NCI-H446 (cell line): Measurements from ENCODE around the gene MCF2L2.

Experiments used
- DNase-seq, 2 experiments: peaks; one replicate each; lab custom pipeline; 2025; lab: John Stamatoyannopoulos, UW

MCF2L2 gene

DNA sequence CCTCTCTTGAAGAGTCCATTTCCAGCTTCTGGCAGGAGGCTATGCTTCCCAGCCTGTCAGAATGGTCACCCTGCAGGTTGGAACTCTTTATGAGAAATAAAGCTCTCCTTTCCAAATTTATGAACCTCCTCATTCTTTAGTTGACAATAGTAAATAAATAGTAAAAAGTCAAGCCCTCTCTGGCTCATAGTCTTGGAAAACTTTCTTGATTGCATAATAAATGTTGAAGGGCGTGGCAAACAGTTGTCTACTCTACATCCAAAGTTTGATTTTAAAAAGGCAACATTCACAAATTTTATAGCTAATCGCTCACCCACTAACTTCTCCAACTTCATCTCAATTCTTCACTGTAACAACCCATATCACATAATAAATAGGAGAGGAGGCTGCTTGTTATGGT lies 58.8 kb downstream of the MCF2L2 start:
- no peak for DNase-seq

DNA sequence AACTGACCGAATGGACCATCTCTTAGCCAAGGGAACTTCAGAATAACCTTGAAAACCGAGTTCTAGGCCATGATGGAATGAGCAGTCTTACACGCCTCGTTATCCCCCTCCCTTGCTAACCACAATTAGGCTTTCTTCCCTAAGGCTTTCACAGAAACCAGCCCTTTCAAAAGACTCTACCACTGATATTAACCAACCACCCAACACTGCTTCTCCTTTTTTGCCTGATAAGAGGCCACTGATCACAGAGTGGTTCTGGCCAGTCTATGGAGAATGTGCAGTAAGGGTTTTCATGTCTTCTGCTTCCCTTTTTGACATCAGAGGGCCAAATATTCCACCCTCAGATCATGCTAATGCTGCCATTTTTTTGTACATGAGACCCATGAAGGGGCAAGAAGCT lies 59.3 kb downstream of the MCF2L2 start:
- DNase-seq, result no peak

DNA sequence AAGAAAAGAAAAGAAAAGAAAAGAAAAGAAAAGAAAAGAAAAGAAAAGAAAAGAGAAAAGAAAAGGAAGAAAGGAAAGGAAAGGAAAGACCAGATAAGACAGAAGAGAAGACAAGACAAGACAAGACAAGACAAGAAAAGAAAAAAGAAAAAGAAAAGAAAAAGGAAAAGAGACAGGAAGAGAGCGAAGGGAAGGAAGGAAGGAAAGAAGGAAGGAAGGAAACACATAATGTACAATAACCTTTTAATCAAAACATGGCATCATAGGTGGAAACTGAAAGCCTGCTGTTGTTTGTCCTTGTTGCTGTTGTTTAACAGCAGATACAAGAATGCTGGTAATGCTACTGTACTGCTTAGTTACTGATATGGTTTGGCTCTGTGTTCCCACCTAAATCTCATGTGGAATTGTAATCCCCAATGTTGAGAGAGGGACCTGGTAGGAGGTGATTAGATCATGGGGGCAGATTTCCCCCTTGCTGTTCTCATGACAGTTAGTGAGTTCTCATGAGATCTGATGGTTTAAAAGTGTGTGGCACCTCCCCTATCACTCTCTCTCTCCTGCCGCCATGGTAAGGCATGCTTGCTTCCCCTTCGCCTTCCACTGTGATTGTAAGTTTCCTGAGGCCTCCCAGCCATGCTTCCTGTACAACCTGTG lies 67.3 kb downstream of the MCF2L2 start:
- DNase-seq, result no peak

DNA sequence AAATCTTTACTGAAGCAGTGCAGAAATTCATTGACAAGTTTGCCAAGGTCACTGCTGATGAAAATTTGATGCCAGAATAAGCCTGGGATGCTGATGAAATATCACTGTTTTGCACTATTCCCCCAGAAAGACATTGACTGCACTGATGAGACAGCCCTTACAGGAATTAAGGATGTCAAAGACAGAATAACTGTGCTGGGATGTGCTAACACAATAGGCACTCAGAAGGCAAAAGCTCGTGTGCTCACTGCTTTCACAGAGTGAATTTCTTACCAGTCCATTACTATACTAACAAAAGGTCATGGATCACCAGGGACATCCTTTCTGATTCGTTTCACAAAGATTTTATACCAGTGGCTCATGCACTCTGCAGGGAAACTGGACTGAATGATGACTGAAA lies 69.4 kb downstream of the MCF2L2 start:
- no peak for DNase-seq

DNA sequence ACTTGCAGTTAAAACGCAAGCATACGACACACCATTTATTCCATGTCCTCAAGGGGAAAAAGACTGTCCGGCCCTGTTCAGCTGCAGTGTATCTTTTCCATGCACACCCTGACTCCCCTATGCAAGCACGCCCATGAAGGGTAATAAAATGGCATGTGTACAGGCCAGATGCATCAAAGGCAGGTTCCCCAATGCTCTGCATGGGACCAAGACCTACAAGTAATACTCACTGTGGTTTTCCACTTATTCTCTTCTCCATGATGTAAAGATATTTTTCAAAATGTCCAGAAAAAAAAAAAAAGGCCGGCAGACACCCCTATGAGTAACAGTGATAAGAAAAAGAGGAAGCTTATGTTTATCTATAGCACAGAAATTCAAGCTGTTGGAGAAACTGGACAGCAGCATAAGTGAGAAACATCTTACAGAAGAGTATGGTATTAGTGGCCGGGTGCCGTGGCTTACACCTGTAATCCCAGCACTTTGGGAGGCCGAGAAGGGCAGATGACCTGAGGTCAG lies 70.8 kb downstream of the MCF2L2 start:
- DNase-seq, result no peak

DNA sequence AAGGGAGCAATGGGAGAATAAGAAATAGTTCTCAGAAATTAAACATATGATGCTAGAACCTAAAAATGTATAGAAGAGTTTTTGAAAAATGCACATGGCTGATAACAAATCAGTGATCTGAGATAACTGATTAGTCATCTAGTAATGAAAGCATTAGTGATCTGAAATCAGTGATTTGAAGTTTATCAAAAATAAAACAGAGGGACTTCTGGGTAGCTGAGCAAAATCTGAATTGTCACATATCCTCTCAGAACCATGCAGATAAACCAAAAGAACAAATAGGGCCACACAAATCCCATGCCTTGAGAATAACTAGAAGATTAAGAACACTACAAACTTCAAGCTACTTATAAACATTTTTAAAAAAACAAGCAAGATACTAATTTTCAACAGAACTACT lies 71.5 kb downstream of the MCF2L2 start:
- DNase-seq, result no peak

DNA sequence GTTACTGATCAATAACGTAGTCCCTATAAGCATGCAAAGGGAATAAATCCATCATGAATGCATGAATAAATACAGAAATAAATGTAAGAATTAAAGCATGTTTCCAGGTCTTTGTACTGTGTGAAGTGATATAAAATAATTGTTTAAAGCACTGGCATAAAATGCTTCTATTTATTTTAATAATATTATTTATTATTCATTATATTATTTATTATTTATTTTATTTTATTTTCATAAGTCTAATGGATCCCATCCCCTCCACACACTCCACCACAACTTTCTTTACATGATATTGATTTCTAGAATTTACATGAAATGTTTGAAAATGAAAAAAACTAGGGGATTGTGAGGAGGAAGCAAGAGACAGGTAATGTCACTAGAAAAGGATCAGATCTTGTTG lies 73.5 kb downstream of the MCF2L2 start:
- no peak for DNase-seq

DNA sequence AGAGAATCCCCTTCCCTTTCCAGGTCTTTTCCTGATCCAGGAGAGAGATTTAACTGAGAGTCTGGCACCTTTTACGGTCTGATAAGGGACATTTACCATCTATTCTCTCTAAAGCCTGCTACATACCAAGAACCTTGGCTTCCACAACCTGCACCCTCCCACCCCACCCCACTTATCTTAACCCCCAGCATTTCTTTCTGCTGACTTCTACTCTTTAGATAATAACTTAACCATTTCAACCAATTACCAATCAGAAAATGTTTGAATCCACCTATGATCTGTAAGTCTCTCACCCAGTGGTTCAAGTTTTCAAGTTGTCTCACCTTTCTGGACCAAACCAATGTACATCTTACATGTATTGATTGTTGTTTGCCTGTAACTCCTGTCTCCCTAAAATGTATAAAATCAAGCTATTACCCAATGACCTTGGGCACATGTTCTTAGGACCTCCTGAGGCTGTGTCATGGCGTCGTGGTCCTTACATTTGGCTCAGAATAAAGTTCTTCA lies 74.0 kb downstream of the MCF2L2 start:
- DNase-seq, result no peak

DNA sequence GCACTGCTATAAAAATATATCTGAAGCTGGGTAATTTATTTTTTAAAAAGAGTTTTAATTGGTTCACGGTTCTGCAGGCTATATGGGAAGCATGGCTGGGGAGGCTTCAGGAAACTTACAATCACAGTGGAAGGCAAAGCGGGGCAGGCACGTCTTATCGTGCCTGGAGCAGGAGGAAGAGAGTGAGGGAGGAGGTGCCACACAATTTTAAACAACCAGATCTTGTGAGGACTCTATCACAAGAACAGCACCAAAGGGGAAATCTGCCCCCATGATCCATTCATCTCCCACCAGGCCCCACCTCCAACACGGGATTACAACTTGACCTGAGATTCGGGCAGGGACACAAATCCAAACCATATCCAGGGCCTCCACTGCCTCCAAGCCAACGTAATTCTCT lies 75.0 kb downstream of the MCF2L2 start:
- DNase-seq, result no peak

DNA sequence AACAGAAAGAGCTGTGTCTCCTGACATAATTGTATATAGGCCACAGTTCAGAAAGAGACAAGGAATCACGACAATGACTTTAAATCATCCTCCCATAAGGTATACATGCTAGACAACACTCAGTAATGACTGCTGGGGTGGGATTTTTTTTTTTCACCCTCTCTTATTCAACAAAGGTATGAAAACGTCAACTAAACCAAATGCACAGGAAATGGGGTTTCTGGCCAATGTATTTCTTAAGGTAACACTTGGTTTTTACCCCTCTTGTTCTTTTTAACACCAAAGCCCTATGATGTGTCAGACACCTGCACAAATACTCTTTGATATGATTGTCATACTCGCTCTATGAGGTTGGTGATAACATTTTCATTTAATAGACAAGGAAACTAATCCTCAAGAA lies 78.3 kb downstream of the MCF2L2 start:
- DNase-seq, result no peak

DNA sequence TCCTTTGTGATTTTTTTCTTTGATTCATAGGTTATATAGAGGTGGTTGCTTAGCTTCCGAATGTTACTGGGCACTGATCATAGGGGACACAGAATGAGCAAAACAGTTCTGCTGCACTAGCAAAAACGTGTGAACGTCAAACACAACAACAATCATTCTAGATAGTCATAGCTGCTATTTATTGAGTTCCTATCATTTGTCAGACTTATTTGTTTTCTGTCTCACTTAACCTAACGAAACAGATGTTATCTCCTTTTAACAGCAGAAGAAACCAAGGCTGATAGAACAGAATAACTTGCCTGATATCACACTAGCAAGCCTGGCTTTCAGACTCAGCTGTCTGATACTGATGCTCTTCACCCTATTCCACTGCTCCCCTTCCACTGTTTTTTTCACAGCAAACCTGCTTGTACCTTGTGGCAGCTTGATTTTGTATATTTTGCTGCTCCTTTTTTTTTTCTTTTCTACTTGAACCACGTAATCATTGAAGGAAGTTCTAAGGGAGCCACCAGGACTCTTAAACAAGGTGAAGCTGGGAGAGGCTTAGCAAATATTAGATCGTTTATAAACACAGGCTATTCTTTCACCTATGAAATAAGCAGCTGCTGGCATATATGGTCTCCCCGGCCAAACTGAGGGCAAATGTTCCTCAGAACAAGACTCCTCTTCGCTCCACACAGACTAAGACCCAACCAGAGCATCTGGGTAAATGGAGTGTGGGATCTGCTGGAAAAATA lies 78.8 kb downstream of the MCF2L2 start:
- no peak for DNase-seq

DNA sequence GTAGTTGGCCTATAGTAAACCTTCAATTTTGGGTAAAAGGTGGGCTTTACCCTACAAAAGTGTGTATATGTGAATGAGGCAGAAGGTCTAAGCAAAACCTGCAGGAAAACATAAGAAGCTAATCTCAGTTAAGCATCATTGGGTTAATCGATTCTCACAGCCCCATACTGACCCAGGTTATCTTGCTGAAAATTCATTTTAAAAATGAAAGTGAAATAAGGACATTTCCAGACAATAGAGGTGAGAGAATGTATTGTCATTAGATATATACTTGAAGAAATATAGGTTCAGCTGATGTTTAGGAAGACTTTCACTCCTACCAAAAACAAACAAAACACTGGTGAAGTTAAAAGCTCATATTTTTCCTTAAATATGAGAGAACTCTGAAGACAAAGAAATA lies 85.6 kb downstream of the MCF2L2 start:
- DNase-seq, result no peak

DNA sequence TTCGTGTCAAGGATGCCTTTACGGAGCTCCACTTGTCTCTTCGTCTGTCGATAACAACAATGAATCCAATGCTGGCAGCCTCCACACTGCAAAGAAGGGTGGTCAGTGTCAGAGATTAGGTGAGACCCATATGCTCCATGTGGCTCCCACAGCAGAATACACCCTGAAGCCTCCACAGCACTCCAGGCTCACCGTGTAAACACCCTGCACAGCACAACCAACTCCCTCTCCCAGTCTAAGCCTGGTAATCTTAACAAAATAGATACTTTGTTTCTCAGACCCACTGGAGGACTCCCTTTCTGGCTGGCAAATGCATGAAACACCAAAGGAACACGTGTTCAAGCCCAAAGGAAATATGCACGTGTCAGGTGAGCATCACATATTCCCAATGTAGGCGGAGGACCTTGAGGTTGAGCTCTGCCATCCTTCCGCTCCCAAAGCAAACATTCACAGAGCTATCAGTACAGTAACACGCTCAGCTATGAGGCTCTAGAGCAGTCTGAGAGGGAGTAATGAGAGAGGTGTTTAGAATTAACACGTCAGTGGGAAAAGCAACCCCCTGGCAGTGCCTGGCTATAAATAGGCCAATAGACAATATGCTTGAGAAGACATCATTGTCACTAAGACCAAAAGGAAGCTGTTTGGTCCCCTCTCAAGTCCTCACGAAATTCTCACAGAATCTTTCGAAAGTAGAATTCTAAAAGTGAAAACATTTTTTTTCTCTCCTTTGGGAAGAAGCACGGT lies 86.7 kb downstream of the MCF2L2 start:
- DNase-seq, result no peak

DNA sequence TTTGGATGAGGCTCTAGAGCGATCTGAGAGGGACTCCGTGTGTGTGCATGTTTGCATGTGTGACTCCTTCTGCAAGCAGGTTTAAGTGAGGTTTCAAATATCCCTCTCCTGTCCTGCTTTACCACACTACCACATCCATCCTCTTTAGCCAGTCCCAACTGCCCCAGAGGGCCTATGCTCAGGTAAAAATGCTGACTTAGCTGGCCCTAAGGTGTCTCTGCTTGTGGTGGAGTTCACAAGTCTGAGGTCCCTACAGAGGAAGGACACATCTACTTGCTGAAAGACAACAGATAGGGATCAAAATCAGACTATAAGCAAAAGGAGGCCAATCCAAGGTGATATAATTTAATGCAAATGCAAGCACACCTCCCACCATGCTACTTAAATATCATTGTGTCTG lies 88.2 kb downstream of the MCF2L2 start:
- DNase-seq, result no peak

DNA sequence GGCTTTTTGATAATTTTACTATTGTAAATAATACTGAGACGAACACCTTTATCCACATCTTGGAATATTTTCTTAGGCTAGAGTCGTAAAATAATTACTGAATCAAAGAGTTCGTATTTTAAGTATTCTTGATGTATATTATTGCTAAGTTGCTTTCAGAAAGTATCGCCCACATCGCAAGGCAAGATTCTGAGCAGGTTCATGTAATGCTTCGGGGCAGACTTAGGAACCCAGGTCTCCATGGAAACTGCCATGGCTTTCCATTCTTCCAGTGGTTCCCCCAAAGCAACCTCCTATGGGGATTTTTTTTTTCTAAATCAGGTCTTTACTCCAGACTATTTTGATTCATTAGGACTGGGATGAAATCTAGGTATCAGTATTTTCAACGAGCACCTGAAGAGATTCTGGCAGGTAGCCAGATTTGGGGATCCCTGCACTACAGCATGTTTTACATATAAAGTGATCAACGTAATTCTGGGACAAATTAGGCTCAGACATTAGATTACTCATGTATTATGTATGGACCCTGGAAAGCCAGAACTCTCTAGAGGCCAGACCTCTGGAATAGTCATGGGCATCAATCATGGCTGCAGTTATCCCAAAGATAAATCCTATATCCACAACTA lies 88.8 kb downstream of the MCF2L2 start:
- DNase-seq, result no peak

DNA sequence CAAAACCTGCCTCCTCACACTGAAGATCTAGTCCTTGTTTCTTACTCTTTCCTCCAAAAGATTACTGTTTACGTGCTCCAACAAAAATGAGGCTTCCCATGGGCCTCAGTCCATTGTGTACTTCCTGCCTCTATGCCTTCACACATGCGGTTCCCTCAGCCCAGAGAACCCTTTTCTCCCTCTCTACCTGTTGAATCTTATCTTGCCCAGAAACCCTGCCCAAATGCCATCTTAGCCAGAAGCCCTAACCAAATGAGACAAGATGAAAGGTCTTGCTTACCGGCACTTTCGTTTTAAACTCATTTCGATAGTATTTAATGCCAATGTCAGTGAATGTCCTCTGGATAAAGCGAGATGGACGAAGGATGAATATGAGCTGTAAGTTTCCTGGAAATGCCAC lies 89.9 kb downstream of the MCF2L2 start:
- no peak for DNase-seq

DNA sequence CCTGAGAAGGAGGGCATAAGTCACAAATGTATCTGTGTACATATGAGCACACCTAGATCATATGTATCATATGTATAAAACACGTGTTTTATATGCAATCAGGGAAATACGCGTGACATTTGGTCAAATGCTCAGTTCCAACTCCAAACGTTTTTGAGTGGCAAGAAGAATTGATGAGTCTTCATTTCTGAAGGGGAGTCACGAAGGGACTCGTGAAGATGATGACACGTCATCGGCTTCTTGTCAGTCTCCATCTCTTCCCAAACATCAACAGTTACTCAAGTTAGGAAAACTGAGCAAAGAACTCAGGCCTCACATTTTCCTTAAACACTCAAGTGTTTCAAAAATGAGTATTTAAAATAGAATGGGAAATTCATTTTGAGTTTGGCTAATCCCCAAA lies 95.9 kb downstream of the MCF2L2 start:
- no peak for DNase-seq

DNA sequence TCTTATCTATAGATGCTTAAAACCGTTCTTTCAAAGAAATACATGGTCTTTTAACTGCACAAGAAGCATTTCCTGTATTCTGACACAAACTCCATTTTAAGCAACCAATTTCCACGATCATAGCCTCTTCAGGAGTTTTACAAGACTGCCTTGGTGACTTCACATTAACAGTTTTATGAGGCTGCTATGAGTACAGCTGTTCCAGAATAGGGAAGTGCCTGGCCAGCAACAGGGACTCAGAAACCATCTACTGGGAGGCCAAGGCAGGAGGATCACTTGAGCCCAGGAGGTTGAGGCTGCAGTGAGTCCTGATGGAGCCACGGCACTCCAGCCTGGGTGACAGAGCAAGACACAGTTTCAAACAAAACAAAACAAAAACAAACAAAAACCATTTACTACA lies 96.9 kb downstream of the MCF2L2 start:
- DNase-seq, result no peak

DNA sequence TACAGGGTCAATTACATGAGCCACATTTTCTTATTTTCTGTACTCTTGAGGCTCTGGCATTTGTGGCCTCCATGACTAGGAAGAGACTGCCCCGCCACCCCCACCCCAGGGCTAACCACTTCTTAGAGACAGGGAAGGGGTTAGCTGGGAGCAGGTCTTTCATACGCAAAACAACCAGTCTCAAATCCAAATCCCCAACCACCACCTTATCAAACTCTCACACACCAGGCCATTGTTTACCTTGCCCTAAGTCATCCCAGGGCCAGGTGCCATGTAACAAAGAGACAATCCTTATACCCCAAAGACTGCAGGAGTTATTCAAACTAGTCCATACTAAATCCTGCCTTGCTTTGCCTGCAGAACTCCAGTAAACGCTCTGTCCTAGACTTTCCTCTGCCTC lies 97.5 kb downstream of the MCF2L2 start:
- no peak for DNase-seq

DNA sequence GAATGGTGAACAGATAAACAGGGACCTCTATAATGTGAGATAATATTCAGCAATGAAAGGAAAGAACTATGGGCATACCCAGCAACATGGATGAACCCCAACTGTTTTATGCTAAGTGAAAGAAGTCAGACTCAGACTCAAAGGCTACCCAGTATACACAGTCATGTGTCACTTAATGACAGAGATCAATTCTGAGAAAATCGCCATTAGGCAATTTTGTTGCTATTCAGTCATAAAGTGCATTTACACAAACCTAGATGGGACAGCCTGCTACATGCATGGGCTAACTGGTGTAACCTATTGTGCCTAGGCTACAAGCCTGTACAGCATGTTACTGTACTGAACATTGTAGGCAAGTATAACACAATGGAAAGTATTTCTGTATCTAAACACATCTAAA lies 98.9 kb downstream of the MCF2L2 start:
- no peak for DNase-seq

DNA sequence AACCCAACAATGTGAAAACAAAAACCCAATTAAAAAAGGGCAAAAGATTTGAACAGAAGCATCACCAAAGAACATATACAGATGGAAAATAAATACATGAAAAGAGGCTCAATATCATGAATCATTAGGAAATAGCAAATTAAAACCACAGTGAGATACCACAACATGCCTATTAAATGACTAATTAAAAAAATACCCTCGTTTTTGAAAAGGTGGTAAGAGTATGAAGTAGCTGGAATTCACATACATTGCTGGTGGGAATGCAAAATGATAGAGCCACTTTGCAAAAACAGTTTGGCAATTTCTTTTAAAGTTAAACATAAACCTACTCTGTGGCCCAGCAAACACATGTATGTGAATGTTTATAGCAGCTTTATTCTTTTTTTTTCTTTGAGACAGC lies 99.6 kb downstream of the MCF2L2 start:
- DNase-seq, result no peak

DNA sequence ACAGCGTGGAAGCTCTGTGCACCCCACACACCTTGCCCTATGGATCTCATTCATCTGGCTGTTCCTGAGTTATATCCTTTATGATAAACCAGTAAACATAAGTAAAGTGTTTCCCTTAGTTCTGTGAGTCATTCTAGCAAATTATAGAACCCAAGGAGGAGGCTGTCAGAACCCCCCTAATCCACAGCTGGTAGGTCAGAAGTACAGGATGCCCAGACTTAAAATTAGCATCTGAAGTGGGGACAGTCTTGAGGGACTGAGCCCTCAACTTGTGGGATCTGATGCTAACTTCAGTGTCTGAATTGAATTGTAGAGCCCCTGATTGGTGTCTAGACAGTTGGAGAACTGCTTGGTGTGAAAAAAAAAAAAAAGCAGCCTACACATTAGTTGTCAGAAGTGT lies 100.3 kb downstream of the MCF2L2 start:
- DNase-seq, result no peak
